ENCODE results near the gene TPD52L2.
A peak's percentile ranks its signal among the peaks of the same experiment; 100 is the strongest.
"Not testable (repeated sequence)": the region's sequence is repeated elsewhere in the genome, so short reads cannot be mapped to it uniquely, and the experiment has no call there.

TPD52L2 gene

DNA sequence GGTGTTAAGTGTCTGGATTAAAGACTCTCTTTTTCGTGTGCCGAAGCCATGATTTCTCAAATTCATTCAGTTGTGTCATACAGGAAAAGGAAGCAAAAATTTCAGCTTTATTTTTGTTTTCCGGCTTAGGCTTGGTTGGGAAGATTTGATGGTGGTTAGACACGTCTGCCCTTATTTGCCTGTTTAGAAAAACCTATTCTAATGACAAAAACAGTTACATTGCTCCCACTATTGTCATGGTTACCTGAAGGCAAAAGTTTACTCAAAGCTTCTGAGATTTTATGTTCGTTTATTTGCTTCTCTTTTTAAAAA, 30.8 kb downstream of the TPD52L2 start:
- no peak for DNase-seq (ENCODE audit: low spot score)

DNA sequence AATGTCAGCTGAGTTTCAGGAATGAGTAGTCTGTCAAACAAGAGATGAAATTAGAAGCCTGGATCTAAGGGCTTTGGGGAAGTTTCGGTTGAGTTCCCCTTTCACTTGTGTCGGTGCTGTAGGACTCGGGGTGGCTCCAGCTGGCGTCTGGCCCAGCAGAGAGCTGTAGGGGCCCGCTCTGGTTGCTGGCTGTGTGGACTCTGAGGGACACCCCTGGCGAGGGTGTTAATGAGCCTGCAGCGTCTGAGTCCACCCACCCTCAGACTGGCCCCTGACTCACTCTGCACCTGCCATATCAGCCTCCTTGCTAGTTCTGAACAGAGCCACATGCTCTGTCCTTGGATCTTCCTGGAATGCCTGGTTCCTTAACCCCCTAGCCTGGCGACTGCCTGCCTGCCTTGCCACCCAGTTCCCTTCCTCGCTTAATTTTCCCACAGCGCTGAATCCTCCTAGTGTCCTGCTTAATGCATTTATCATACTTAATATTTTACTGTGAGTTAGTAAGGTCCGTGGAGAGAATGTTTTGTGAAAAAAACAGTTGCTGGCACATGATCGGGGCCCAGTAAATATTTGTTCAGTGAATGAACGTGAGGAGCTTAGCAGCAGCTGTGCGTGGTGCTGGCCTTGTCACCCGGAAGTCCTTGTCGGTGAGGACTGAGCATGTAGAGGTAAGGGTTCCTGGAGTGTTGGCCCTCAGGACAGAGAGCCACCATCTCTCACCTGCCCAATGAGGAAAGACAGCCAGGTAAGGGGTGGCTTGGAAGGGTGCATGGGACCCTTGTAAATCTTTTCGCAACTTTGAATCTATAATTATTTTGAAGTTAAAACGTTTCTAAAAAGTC, 31.4 kb downstream of the TPD52L2 start:
- peak; percentile 15 for DNase-seq (ENCODE audit: low spot score)

DNA sequence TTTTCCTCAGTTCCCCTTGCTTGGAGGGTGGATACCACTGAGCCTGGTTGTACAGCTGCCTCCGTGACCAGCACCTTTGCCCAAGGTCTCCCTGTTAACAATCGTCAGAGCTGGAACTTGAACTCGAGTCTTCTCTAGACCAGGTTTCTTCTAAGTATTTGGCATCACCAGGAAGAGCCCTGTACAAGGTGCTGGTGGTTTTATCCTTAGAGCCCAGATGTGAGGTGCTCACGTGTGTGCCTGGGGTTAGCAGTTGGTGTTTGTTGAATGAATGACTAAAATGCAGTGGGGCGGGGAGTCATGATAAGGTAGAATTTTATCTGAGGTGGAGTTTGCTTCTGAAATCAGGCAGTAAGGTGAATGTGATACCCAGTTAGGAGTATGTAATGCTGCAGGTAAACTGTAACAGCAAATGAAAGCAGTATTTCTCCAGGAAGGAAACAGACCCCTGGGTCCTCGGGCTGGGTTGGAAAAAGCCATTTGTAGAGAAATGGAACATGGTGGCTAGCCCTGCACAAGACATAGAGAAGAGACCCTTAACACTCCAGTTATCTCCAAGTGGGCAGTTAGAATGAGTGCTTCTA, 33.0 kb downstream of the TPD52L2 start:
- no peak for DNase-seq (ENCODE audit: low spot score)

DNA sequence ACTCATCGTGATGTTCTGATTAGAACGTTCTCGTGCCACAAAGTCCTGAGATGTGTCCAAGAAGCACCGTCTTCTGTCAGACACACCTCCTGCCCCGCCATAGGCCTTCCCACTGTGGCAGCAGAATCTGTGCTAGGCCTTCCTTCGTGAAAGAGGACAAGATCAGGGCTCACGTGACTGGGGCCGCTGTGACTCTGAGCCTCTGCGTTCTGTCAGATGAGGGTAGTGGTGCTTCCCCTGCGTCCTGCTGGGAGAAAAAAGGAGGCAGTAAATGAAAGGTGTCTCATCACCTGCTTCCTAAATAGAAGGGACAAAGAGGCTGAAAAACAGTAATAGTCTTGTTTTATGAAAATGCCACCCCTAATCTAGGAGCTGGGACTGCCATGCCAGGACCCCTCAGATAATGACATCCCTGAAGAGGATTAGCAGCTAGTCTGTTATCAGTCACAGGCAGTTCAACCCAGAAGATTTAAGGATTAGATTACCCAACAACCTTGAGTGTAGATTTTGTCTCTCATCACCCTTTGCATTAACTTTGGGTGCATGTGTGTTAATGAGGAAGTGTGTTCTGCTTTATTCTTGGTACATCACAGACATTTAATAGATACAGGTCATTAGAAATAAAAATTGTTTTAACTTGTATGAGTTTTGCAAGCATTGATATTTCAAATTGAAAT, 34.0 kb downstream of the TPD52L2 start:
- DNase-seq (ENCODE audit: low spot score) = no peak

DNA sequence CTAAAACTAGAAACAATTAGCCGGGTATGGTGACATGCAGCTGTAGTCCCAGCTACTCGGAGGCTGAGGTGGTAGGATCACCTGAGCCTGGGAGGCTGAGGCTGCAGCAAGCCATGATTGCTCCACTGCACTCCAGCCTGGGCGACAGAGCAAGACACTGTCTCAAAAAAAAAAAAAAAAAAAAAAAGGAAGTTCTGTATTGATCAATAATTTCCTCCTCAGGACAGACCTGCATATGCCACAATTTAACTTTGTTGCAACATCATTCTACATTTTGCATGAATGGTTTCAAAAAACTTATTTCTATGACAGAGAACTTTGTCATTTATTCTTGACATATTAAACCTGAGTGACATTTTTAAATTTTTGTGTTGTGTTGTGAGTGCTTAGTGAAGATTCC, 35.3 kb downstream of the TPD52L2 start:
- DNase-seq (ENCODE audit: low spot score) = no peak

GRCh38 chr20:63903796-63904561, 38.9 kb downstream of the TPD52L2 start:
- no peak for DNase-seq (ENCODE audit: low spot score)

- DNase-seq (ENCODE audit: low spot score) = peak; percentile 75
These were observed 43.1 kb downstream of the TPD52L2 start for GRCh38 chr20:63908008-63908682.

DNA sequence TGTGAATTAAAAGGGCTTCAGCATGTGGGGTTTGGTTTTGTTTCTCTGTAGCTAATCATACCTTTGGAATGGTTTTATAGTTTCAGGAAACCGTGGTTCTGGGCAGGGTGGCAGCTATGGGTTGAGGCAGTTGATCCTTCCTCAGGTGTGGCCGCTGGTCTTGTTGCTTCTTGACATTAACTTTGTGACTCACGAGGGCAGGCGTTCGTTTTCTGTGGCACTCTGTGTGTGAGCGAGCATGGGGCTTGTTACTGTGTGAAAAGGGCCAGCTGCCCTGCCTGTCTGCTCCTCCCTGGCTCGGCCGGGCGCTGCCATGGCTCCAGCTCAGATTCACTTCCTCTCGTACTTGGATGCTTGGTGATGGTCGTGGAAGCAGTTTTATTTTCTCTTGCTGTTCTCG, 46.1 kb downstream of the TPD52L2 start:
- peak; percentile 69 for DNase-seq (ENCODE audit: low spot score)

GRCh38 chr20:63913768-63914167, 48.7 kb downstream of the TPD52L2 start:
- DNase-seq (ENCODE audit: low spot score) = no peak

- no peak for DNase-seq (ENCODE audit: low spot score)
These were observed 50.4 kb downstream of the TPD52L2 start for GRCh38 chr20:63915471-63915870.

- not testable (repeated sequence) for DNase-seq (ENCODE audit: low spot score)
These were observed 51.4 kb downstream of the TPD52L2 start for GRCh38 chr20:63916371-63916939.

DNA sequence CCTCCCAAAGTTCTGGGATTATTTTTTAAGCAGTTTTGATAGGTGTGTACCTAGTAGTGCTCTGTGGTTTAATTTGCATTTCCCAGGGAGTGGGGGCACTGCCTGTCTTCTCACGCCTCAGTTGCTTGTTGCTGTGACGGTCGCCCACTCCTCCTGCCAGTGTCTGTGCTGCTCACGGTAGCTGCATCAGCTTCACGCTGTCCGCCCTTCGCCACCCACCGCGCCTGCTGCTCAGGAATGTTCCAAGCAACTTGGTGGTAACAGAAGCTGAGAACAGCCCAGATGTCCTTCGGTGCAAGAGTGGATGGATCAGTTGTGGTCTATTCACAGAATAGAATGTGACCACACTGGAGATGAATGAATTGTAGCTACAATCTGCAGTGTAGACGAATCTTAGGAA, 52.7 kb downstream of the TPD52L2 start:
- DNase-seq (ENCODE audit: low spot score) = no peak

DNA sequence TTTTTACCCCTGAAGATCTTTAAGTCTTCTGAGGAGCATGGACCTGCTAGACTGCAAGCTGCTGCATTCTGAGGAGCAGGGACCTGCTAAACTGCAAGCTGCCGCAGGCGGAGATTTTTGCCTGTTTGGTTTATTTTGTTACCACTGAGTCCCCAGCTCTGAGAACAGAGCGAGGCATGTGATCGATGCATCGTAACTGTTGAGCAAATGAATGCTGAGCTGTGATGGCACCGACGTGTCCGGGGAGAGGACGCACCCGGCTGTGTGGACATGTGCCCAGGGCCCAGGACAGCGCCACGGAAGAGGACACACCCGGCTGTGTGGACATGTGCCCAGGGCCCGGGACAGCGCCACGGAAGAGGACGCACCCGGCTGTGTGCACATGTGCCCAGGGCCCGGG, 54.1 kb downstream of the TPD52L2 start:
- DNase-seq (ENCODE audit: low spot score) = no peak

- no peak for DNase-seq (ENCODE audit: low spot score)
These were observed 55.2 kb downstream of the TPD52L2 start for GRCh38 chr20:63920226-63920625.

DNA sequence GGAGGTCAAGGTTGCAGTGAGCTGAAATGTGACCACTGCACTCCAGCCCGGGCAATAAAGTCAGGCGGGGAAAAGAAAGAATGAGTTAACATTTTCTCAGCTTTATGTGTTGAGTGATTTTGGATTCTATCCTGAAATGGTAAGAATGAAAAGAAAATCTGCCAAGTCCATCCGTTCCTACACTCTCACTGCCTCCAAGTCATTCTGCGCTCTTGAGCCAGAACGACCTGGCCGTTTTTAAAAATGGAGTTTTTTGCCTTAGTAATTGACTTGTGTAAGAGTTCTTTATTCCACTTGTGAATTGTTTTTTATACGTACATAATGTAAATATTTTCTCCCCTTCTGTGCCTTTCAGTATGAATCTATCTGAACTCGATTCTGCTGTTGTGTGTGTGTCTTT, 58.6 kb downstream of the TPD52L2 start:
- no peak for DNase-seq (ENCODE audit: low spot score)

GRCh38 chr20:63924241-63924640, 59.2 kb downstream of the TPD52L2 start:
- no peak for DNase-seq (ENCODE audit: low spot score)

DNA sequence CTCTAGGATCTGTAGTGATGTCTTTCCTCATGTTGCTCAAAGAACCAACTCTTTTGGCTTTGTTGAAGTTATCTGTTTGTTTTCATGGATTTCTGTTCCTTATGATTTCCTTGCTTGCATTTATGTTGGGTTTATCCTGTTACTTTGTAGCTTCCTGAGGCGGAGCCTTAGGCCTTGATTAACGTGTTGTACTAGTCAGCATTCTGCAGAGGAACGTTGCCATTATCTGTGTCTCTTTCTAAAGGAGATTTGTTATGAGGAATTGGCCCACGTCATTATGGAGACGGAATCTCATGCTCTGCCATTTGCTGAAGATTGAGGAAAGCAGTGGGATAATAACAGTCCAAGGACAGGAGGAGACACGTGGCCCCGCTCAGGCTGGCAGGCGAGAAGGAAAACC, 61.2 kb downstream of the TPD52L2 start:
- no peak for DNase-seq (ENCODE audit: low spot score)

DNA sequence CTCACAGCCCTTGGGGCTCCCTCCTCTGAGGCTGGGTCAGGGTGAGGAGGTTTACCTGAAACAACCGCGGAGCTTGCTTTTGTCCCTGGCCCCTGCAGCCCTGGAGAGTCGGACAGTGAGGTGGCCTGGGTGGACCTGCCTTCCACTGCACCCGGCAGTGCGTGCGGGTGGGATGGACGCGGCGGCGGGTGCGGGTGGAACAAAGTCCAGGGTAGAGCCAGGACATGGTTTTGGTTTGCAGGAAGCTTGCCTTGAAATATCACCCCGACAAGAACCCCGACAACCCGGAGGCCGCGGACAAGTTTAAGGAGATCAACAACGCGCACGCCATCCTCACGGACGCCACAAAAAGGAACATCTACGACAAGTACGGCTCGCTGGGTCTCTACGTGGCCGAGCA, 64.0 kb downstream of the TPD52L2 start:
- DNase-seq (ENCODE audit: low spot score) = no peak

DNA sequence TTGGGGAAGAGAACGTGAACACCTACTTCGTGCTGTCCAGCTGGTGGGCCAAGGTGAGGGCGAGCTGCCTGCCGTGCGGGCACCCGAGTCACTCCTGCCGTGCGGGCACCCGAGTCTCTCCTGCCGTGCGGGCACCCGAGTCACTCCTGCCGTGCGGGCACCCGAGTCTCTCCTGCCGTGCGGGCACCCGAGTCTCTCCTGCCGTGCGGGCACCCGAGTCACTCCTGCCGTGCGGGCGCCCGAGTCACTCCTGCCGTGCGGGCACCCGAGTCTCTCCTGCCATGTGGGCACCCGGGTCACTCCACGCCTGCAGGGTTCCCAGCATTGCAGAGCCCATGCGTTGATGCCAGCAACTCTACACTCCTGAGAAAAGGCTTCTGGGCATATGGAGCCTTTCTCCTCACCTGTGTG, 64.4 kb downstream of the TPD52L2 start:
- not testable (repeated sequence) for DNase-seq (ENCODE audit: low spot score)

DNA sequence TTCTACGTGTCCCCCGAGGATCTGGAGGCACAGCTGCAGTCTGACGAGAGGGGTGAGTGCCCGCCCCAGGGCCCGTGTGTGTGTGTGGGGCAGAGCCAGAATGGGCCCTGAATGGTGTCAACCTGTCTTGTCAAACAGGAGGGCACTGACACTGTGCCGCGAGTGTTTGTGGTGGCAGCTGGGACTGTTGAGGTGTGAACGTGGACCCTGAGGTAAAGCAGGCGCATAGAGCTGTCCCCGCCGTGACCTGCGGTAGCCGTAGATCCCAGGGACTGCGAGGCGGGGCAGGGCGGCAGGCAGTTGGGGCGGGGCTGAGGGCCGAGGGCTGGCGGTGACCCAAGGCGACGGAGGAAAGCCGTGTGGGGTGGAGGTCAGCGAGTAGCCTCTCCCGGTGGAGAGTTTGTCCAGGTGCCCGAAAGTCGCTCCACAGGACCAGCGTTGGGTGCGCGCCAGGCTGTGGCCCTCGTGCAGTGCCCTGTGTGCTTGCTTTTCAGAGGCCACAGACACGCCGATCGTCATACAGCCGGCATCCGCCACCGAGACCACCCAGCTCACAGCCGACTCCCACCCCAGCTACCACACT, 66.0 kb downstream of the TPD52L2 start:
- DNase-seq (ENCODE audit: low spot score) = no peak

GRCh38 chr20:63931735-63932134, 66.7 kb downstream of the TPD52L2 start:
- DNase-seq (ENCODE audit: low spot score) = no peak

All from LoVo (cell line).